B cell (primary cell): Measurements from ENCODE around the gene CST9. TPM values are rescaled to one million over a fixed set of nuclear protein-coding genes. Genes with fewer than 3 reads are reported as not detected.

Source experiments
- ATAC-seq: fragments of 200-7000 bp; cut with Tn5 transposase; one replicate; pipeline ENCODE4 v1.10.0; 2021; ENCODE audit warnings: low read depth, mild to moderate bottlenecking, moderate number of reproducible peaks, moderate library complexity
- CTCF ChIA-PET: fragments of 350-600 bp; sonication (Branson Sonifier 250); formaldehyde crosslinking; loops from one replicate; lab custom pipeline; 2021; ENCODE audit warnings: antibody characterized with exemption, inconsistent platforms; lab: Charles Lee
- POLR2A ChIA-PET: fragments of 350-600 bp; sonication (Branson Sonifier 250); formaldehyde crosslinking; loops from one replicate; lab custom pipeline; 2021; ENCODE audit warnings: antibody characterized with exemption; lab: Charles Lee
- DNase-seq: peaks from one replicate; pipeline ENCODE4 v3.0.0; 2013
- H2AFZ ChIP-seq: 2 replicates; pipeline ENCODE4 v1.6.1; 2012; ENCODE audit warnings: mild to moderate bottlenecking, low read depth, low read length; ENCODE audit not compliant: insufficient read depth, poor library complexity, severe bottlenecking
- H3K27ac ChIP-seq, 2 donors: 1 replicate in 1 of 2; 2 replicates in 1 of 2; pipeline ENCODE4 v1.5.1; 2012 to 2013; ENCODE audit warnings: low read length in 2 of 2, mild to moderate bottlenecking in 2 of 2, moderate library complexity in 1 of 2
- H3K27me3 ChIP-seq, 4 experiments: fragments of 200-600 bp in 1 of 4; sonication (generic) in 1 of 4; replicated peaks in 1 of 4; 1 replicate in 2 of 4; 2 replicates in 2 of 4; pipeline versions ENCODE4 v1.6.1 to v1.7.0; 2013 to 2016; ENCODE audit warnings: low read length in 3 of 4, mild to moderate bottlenecking in 2 of 4, mixed read lengths in 1 of 4, moderate library complexity in 1 of 4; ENCODE audit not compliant: insufficient read depth in 4 of 4, control insufficient read depth in 3 of 4; ENCODE audit errors: control extremely low read depth in 1 of 4
- H3K36me3 ChIP-seq, 2 experiments: replicated peaks in 1 of 2; 1 replicate in 1 of 2; 2 replicates in 1 of 2; pipeline versions ENCODE4 v1.6.1 to v1.7.1; 2013; ENCODE audit warnings: low read length in 1 of 2; ENCODE audit not compliant: insufficient read depth in 2 of 2, control insufficient read depth in 1 of 2; ENCODE audit errors: control extremely low read depth in 1 of 2, extremely low read depth in 1 of 2
- H3K4me1 ChIP-seq, 2 donors: fragments of 200-600 bp in 1 of 2; sonication (generic) in 1 of 2; 1 replicate in 1 of 2; 2 replicates in 1 of 2; pipeline versions ENCODE4 v1.5.1 to v1.6.1; 2013 to 2017; ENCODE audit warnings: low read length in 2 of 2; ENCODE audit not compliant: control insufficient read depth in 2 of 2, insufficient read depth in 2 of 2
- H3K4me2 ChIP-seq: replicated peaks from 2 replicates; pipeline ENCODE3; 2012; ENCODE audit warnings: mild to moderate bottlenecking, low read depth, low read length; ENCODE audit not compliant: poor library complexity, severe bottlenecking
- H3K4me3 ChIP-seq, 5 experiments: fragments of 200-600 bp in 1 of 5; sonication (generic) in 1 of 5; 1 replicate in 3 of 5; 2 replicates in 2 of 5; pipeline versions ENCODE4 v1.5.1 to v1.7.0; 2011 to 2016; ENCODE audit warnings: low read length in 4 of 5, mild to moderate bottlenecking in 4 of 5, low read depth in 2 of 5, control low read depth in 1 of 5, moderate library complexity in 1 of 5; ENCODE audit not compliant: insufficient read depth in 1 of 5; ENCODE audit errors: control extremely low read depth in 1 of 5, extremely low read depth in 1 of 5
- H3K79me2 ChIP-seq: fragments of 200-600 bp; sonication (generic); one replicate; pipeline ENCODE4 v1.6.0; 2016; ENCODE audit warnings: low read length; ENCODE audit not compliant: control insufficient read depth, insufficient read depth
- H3K9ac ChIP-seq: fragments of 200-600 bp; sonication (generic); 2 replicates; pipeline ENCODE4 v1.6.1; 2017; ENCODE audit warnings: mild to moderate bottlenecking, low read length, moderate library complexity
- H3K9me3 ChIP-seq, 3 donors: one replicate each; pipeline versions ENCODE4 v1.6.1 to v1.7.1; 2013; ENCODE audit warnings: low read length in 2 of 3; ENCODE audit not compliant: control insufficient read depth in 2 of 3, insufficient read depth in 1 of 3; ENCODE audit errors: control extremely low read depth in 1 of 3
- H4K20me1 ChIP-seq: 2 replicates; pipeline ENCODE4 v1.6.0; 2012; ENCODE audit warnings: mild to moderate bottlenecking, low read length; ENCODE audit not compliant: insufficient read depth, control insufficient read depth, poor library complexity, severe bottlenecking
- H3K27ac Mint-ChIP-seq: one replicate; pipeline ENCODE4 v1.8.0; 2021; ENCODE audit warnings: mixed read lengths
- H3K27me3 Mint-ChIP-seq: one replicate; pipeline ENCODE4 v1.8.0; 2021; ENCODE audit warnings: mixed read lengths
- H3K4me1 Mint-ChIP-seq: one replicate; pipeline ENCODE4 v1.8.0; 2021; ENCODE audit warnings: mixed read lengths
- H3K4me3 Mint-ChIP-seq: one replicate; pipeline ENCODE4 v1.8.0; 2021; ENCODE audit warnings: mixed read lengths
- H3K9me3 Mint-ChIP-seq: one replicate; pipeline ENCODE4 v1.8.0; 2022; ENCODE audit warnings: mixed read lengths; ENCODE audit not compliant: insufficient read depth
- CTCF ChIP-seq: fragments of 200-600 bp; IDR thresholded peaks from one replicate; pipeline ENCODE4 v1.8.0; 2022; ENCODE audit warnings: antibody characterized with exemption, mild to moderate bottlenecking
- EZH2 ChIP-seq: IDR thresholded peaks from 2 replicates; pipeline ENCODE4 v1.6.1; 2012; ENCODE audit warnings: borderline replicate concordance, low read depth, mild to moderate bottlenecking, moderate library complexity, low read length; ENCODE audit not compliant: insufficient read depth, poor library complexity, severe bottlenecking
- WGBS: methylation state at CpG from one replicate; pipeline ENCODE4 v1.1.5; 2013; ENCODE audit warnings: missing lambda C conversion rate; ENCODE audit not compliant: insufficient coverage; 5-methylcytosine and 5-hydroxymethylcytosine counted together
- intact Hi-C: fragments of 100-400 bp; cut with micrococcal nuclease; formaldehyde crosslinking; loops from one replicate; pipeline ENCODE4 v1.10.0; 2022
- polyA plus RNA-seq: library from polyadenylated mRNA; depleted of rRNA; stranded (reverse); fragments of >200 nt; gene quantifications from 2 replicates; pipeline ENCODE4 v1.2.3, GENCODE V29; 2012
- total RNA-seq, 2 donors: library from RNA; stranded (reverse); fragments of 120-200 nt in 1 of 2; gene quantifications; 1 replicate in 1 of 2; 2 replicates in 1 of 2; pipeline versions ENCODE4 v1.2.3 to v1.2.4, GENCODE V29; 2013 to 2022

Gene CST9
- total and polyA plus RNA-seq, 2 donors (not counting 1 experiment from before 2014, with no cell fraction given) = not detected

- Mint-ChIP-seq H3K27me3 (peaks cover 25% of the 10 kb centered on the region), H3K9me3 (no peaks in the 10 kb centered on the region), H3K27ac (no peak overlapping the region), H3K4me1 (peaks cover 8% of the 10 kb centered on the region), H3K4me3 (no peak overlapping the region)
- CTCF ChIA-PET = no interaction called here
- Histone ChIP-seq H3K4me2 (no peak overlapping the region), H3K4me1 (no peaks in the 10 kb centered on the region), H3K36me3 (no peaks in the 10 kb centered on the region), H2AFZ (no peak overlapping the region), H3K79me2 (no peaks in the 10 kb centered on the region), H3K27me3 (peaks cover 0 to 4% (median 0%) of the 10 kb centered on the region in 4 experiments), H4K20me1 (no peaks in the 10 kb centered on the region), H3K4me3 (no peak overlapping the region), H3K9me3 (peaks cover 0 to 7% (median 0%) of the 10 kb centered on the region in 3 donors), H3K9ac (no peak overlapping the region), H3K27ac (no peak overlapping the region)
- DNase-seq = no peak
- TF ChIP-seq CTCF = no peak
- no peak for TF ChIP-seq EZH2
- no peak for ATAC-seq
- 80% methylated on average over 6 of the region's 8 CpGs for WGBS
- intact Hi-C loops = no loop called here
- POLR2A ChIA-PET = no interaction called here
These were observed 27.2 kb upstream of the CST9 start for GRCh38 chr20:23632711-23633573.
